K562 (cell line): ENCODE measurements around the gene EAF1. TPM values are rescaled to one million over a fixed set of nuclear protein-coding genes. Genes with fewer than 3 reads are reported as not detected.
A peak's percentile ranks its signal among the peaks of the same experiment; 100 is the strongest.

Experiments
- ATAC-seq: fragments of 200-7000 bp; cut with Tn5 transposase; 3 replicates; pipeline ENCODE4 v1.9.1; 2020; ENCODE audit warnings: moderate library complexity
- BruUV-seq: library from RNA; stranded (reverse); fragments of 400-500 nt; replicated peaks from 2 replicates; lab custom pipeline; 2021; lab: Mats Ljungman, UMichigan
- CTCF ChIA-PET: fragments of 300-600 bp; formaldehyde crosslinking; extraction: SDS; loops from one replicate; lab custom pipeline; 2021; ENCODE audit warnings: low intra/inter-chr PET ratio; lab: Yijun Ruan, JAX
- POLR2A ChIA-PET: fragments of 300-600, 350-650 bp; sonication (Branson Sonifier 250); formaldehyde crosslinking; extraction: SDS; loops from one replicate; lab custom pipeline; 2021; ENCODE audit warnings: antibody characterized with exemption, inconsistent platforms; lab: Yijun Ruan, JAX
- DNase-seq, 4 experiments: peaks; one replicate each; pipeline versions ENCODE4 v3.0.0 to v3.0.0-alpha.2; 2011 to 2018; ENCODE audit warnings: low spot score in 3 of 4, mixed read lengths in 3 of 4; ENCODE audit errors: extremely low read depth in 1 of 4
- FAIRE-seq: peaks from 2 replicates; lab custom pipeline; 2011; peaks lifted over from hg19 to GRCh38; lab: Jason Lieb, UNC
- H2AFZ ChIP-seq: 2 replicates; pipeline ENCODE4 v1.6.0; 2011; ENCODE audit warnings: low read depth, low read length, control low read depth, inconsistent platforms
- H3K27ac ChIP-seq: fragments of 200-600 bp; 3 replicates; pipeline ENCODE4 v1.8.0; 2011; ENCODE audit warnings: low read depth, mild to moderate bottlenecking, control low read depth, inconsistent platforms, low read length, moderate library complexity, mixed read lengths; ENCODE audit errors: extremely low read depth
- H3K27me3 ChIP-seq, 2 experiments: fragments of 300-600 bp in 1 of 2; 2 replicates in 1 of 2; 3 replicates in 1 of 2; pipeline versions ENCODE4 v1.6.0 to v1.8.0; 2011; ENCODE audit warnings: inconsistent platforms in 2 of 2, low read length in 2 of 2, mild to moderate bottlenecking in 1 of 2, mixed read lengths in 1 of 2, moderate library complexity in 1 of 2; ENCODE audit not compliant: control insufficient read depth in 2 of 2, insufficient read depth in 2 of 2
- H3K36me3 ChIP-seq: fragments of 300-600 bp; 3 replicates; pipeline ENCODE4 v1.8.0; 2011; ENCODE audit warnings: mild to moderate bottlenecking, low read length, inconsistent platforms; ENCODE audit not compliant: control insufficient read depth, insufficient read depth
- H3K4me1 ChIP-seq, 2 experiments: fragments of 200-600 bp in 1 of 2; replicated peaks in 1 of 2; 2 replicates in 1 of 2; 3 replicates in 1 of 2; pipeline versions ENCODE4 v1.5.1 to v1.8.0; 2011; ENCODE audit warnings: inconsistent platforms in 2 of 2, low read length in 2 of 2, mild to moderate bottlenecking in 1 of 2, mixed read lengths in 1 of 2, moderate library complexity in 1 of 2; ENCODE audit not compliant: control insufficient read depth in 2 of 2, insufficient read depth in 2 of 2
- H3K4me2 ChIP-seq: 2 replicates; pipeline ENCODE4 v1.6.1; 2011; ENCODE audit warnings: low read length, control low read depth, inconsistent platforms, mixed read lengths; ENCODE audit not compliant: insufficient read depth
- H3K4me3 ChIP-seq: fragments of 200-600 bp; sonication (generic), shearing (Covaris generic); 2 replicates; pipeline ENCODE4 v1.5.1; 2016; ENCODE audit warnings: control low read depth, inconsistent platforms
- H3K79me2 ChIP-seq: fragments of 200-600 bp; 3 replicates; pipeline ENCODE4 v1.8.0; 2011; ENCODE audit warnings: low read length, inconsistent platforms; ENCODE audit not compliant: control insufficient read depth, insufficient read depth
- H3K9ac ChIP-seq, 2 experiments: 2 replicates each; pipeline versions ENCODE4 v1.6.0 to v1.6.1; 2011; ENCODE audit warnings: low read depth in 2 of 2, low read length in 2 of 2, control low read depth in 1 of 2, inconsistent platforms in 1 of 2, mild to moderate bottlenecking in 1 of 2, mixed read lengths in 1 of 2; ENCODE audit not compliant: insufficient read depth in 1 of 2
- H3K9me1 ChIP-seq: one replicate; pipeline ENCODE4 v1.6.0; 2011; ENCODE audit warnings: inconsistent platforms, mild to moderate bottlenecking, low read length, moderate library complexity; ENCODE audit not compliant: control insufficient read depth, insufficient read depth
- H3K9me3 ChIP-seq: replicated peaks from 2 replicates; pipeline ENCODE4 v1.5.1; 2011; ENCODE audit warnings: low read depth, low read length, inconsistent platforms; ENCODE audit not compliant: control insufficient read depth, insufficient read depth
- H4K20me1 ChIP-seq: replicated peaks from 2 replicates; pipeline ENCODE4 v1.6.1; 2011; ENCODE audit warnings: low read length, inconsistent platforms, mixed read lengths; ENCODE audit not compliant: control insufficient read depth, insufficient read depth
- CREB5 ChIP-seq: fragments of 250-450 bp; sonication (Bioruptor Pico); IDR thresholded peaks from 2 replicates; pipeline ENCODE4 v1.5.0; 2020; ENCODE audit warnings: mild to moderate bottlenecking
- CTCF ChIP-seq, 3 experiments: IDR thresholded peaks in 2 of 3; conservative IDR thresholded peaks in 1 of 3; 2 replicates each; pipeline ENCODE4 v1.5.1; 2011 to 2012; ENCODE audit warnings: low read length in 3 of 3, mild to moderate bottlenecking in 3 of 3, control low read depth in 2 of 3, improper control_type of control experiment in 1 of 3, inconsistent platforms in 1 of 3, low read depth in 1 of 3, mixed read lengths in 1 of 3, moderate library complexity in 1 of 3; ENCODE audit not compliant: insufficient read depth in 2 of 3
- IFI16 ChIP-seq: fragments of 250-450 bp; sonication (Bioruptor Pico); IDR thresholded peaks from 2 replicates; pipeline ENCODE4 v2.1.2; 2022; ENCODE audit warnings: mild to moderate bottlenecking, inconsistent platforms
- MBD2 ChIP-seq: sonication (generic); IDR thresholded peaks from 2 replicates; pipeline ENCODE4 v1.6.1; 2016; ENCODE audit warnings: low read depth, borderline replicate concordance
- MYNN ChIP-seq, 2 experiments: sonication (generic); formaldehyde crosslinking in 1 of 2; IDR thresholded peaks; 2 replicates each; pipeline versions ENCODE4 v1.5.0 to v1.6.1; 2016 to 2020; ENCODE audit warnings: antibody characterized with exemption in 1 of 2, missing genetic modification reagents in 1 of 2
- NFIC ChIP-seq: fragments of 450-650 bp; IDR thresholded peaks from 2 replicates; pipeline ENCODE4 v1.6.1; 2017; ENCODE audit warnings: mild to moderate bottlenecking, inconsistent platforms
- RAD21 ChIP-seq, 2 experiments: fragments of 250-450 bp in 1 of 2; fragments of 450-650 bp in 1 of 2; sonication (Bioruptor Pico) in 1 of 2; formaldehyde crosslinking in 1 of 2; IDR thresholded peaks in 1 of 2; conservative IDR thresholded peaks in 1 of 2; 2 replicates each; pipeline versions ENCODE4 v1.4.0 to v1.8.0; 2020 to 2022; ENCODE audit warnings: mild to moderate bottlenecking in 2 of 2, moderate library complexity in 1 of 2
- SMC3 ChIP-seq: conservative IDR thresholded peaks from 2 replicates; pipeline ENCODE4 v1.6.1; 2011; ENCODE audit warnings: low read depth, low read length, improper control_type of control experiment; ENCODE audit not compliant: insufficient read depth
- UBTF ChIP-seq, 2 experiments: IDR thresholded peaks; 2 replicates each; pipeline ENCODE4 v1.6.1; 2012; ENCODE audit warnings: improper control_type of control experiment in 2 of 2, low read depth in 2 of 2, low read length in 2 of 2, borderline replicate concordance in 1 of 2
- ZBTB1 ChIP-seq: sonication (generic); formaldehyde crosslinking; IDR thresholded peaks from 2 replicates; pipeline ENCODE4 v1.8.1; 2023; ENCODE audit warnings: missing genetic modification reagents, low read depth, mild to moderate bottlenecking, borderline replicate concordance
- ZNF592 ChIP-seq: fragments of 450-650 bp; IDR thresholded peaks from 2 replicates; pipeline ENCODE4 v1.6.1; 2017; ENCODE audit warnings: antibody characterized with exemption, mild to moderate bottlenecking
- WGBS: fragments of 100-300 bp; shearing (Covaris generic); methylation state at CpG from one replicate; pipeline ENCODE4 v1.1.6; 2016; ENCODE audit warnings: low coverage, mixed read lengths; ENCODE audit not compliant: insufficient coverage; ENCODE audit errors: missing lambda C conversion rate; 5-methylcytosine and 5-hydroxymethylcytosine counted together
- in situ Hi-C: fragments of 300-500 bp; cut with MboI; formaldehyde crosslinking; loops from 4 replicates; pipeline ENCODE4 v1.15.0; 2018; ENCODE audit warnings: inconsistent platforms, mixed read lengths
- intact Hi-C: fragments of 100-400 bp; cut with micrococcal nuclease; formaldehyde crosslinking; loops from 2 replicates; pipeline ENCODE4 v1.14.2; 2022
- polyA plus RNA-seq, 8 experiments: library from polyadenylated mRNA; depleted of rRNA in 4 of 8; stranded (reverse) in 5 of 8; unstranded in 3 of 8; fragments of >200 nt; fragmentation: Nextera tagmentation in 2 of 8; fragmentation: Illumina TruSeq in 1 of 8; extraction: Ambion mirVana in 2 of 8; extraction: Trizol in 1 of 8; gene quantifications; 2 replicates each; pipeline versions ENCODE4 v1.2.1 to v1.2.3, GENCODE V29; 2011 to 2014; ENCODE audit warnings: inconsistent platforms in 1 of 8, missing spikeins in 1 of 8
- total RNA-seq, 7 experiments: library from RNA; depleted of rRNA in 6 of 7; stranded (reverse); fragments of >200 nt in 6 of 7; fragmentation: Illumina TruSeq in 2 of 7; extraction: Trizol in 2 of 7; gene quantifications; 2 replicates each; pipeline versions ENCODE4 v1.2.1 to v1.2.3, GENCODE V29; 2011 to 2021; ENCODE audit warnings: low replicate concordance in 1 of 7

EAF1 gene
- total and polyA plus RNA-seq, 9 of the 15 experiments (the other 6 are each of a cell fraction or from before 2014, with no cell fraction given), result 7.0 to 26.8 (median 20.4) TPM

- H3K27ac ChIP-seq, result no peak overlapping the region
- H3K4me1 ChIP-seq, result peaks cover 0 to 7% of the 10 kb centered on the region in 2 experiments; a peak in 2 of 5 replicates
- no peaks in the 10 kb centered on the region for H3K36me3 ChIP-seq
- no peaks in the 10 kb centered on the region for H3K9me1 ChIP-seq
- H4K20me1 ChIP-seq, result no peaks in the 10 kb centered on the region
- CTCF ChIA-PET, result no interaction called here
- intact Hi-C loops, result no loop called here
- ATAC-seq, result peak; percentile 77
- H3K9me3 ChIP-seq, result no peaks in the 10 kb centered on the region
- no TSS peak for BruUV-seq
- no peak overlapping the region for H3K9ac ChIP-seq
- POLR2A ChIA-PET, result interaction anchor here (0.5 to 0.8 kb wide), 2 partner anchors 30 to 73 kb away, joined by 3 read pairs; no protein-coding TSS in a partner anchor
- peaks cover 5 to 20% of the 10 kb centered on the region in 2 experiments; a peak in 4 of 5 replicates for H3K27me3 ChIP-seq
- H2AFZ ChIP-seq, result no peak overlapping the region
- no peaks in the 10 kb centered on the region for H3K79me2 ChIP-seq
- FAIRE-seq, result no peak
- DNase-seq, result no peak
- 2% methylated on average over 6 of the region's 6 CpGs for WGBS
- H3K4me3 ChIP-seq, result no peak overlapping the region
- in situ Hi-C loops, result no loop called here
- no peak overlapping the region for H3K4me2 ChIP-seq
- TF ChIP-seq SMC3 (0 out of 2 replicates have a peak, but pooled peaks have one; percentile 11), CREB5 (CRISPR knock-in tag) (no peak), CTCF (IDR thresholded peaks at IDR 0.05 in 2 of 3, conservative IDR thresholded peaks at IDR 0.05 in 1 of 3; ENCODE audit: insufficient read depth in 2 of 3, low read depth in 1 of 3, low read length in 3 of 3) (peak; percentile 32 to 41 (median 35); a peak in 3 of 6 replicates), ZBTB1 (no peak), NFIC (no peak), RAD21 (CRISPR knock-in tag; conservative IDR thresholded peaks at IDR 0.05 in 1 of 2, IDR thresholded peaks at IDR 0.05 in 1 of 2) (peak in 1 of 2 experiments; percentile 20; a peak in 2 of 4 replicates), IFI16 (CRISPR knock-in tag) (no peak), ZNF592 (no peak), MBD2 (no peak), UBTF (IDR thresholded peaks at IDR 0.05; ENCODE audit: borderline replicate concordance in 1 of 2, low read depth in 2 of 2, low read length in 2 of 2) (no peak), MYNN (IDR thresholded peaks at IDR 0.05) (no peak), MYNN (CRISPR knock-in tag; IDR thresholded peaks at IDR 0.05) (no peak)
Measured at GRCh38 chr3:15470261-15470660, 42.9 kb downstream of the EAF1 start.
